ENCODE measurements around the gene ADPRH.

The ADPRH gene

GRCh38 chr3:119637679-119638477, 58.6 kb downstream of the ADPRH start:
- Histone ChIP-seq H3K4me3 (ENCODE audit: control insufficient read depth in 1 of 7, extremely low read depth in 1 of 7, insufficient read depth in 4 of 7, low read depth in 2 of 7, low read length in 6 of 7) (peak overlapping the region in 2 of 7 experiments; percentile 30 to 44), H3K27me3 (replicated peaks in 2 of 5; ENCODE audit: control insufficient read depth in 4 of 5, insufficient read depth in 5 of 5, low read length in 4 of 5) (no peaks in the 10 kb centered on the region), H3K27ac (ENCODE audit: insufficient read depth in 1 of 2, low read depth in 1 of 2, low read length in 2 of 2, poor library complexity in 1 of 2, severe bottlenecking in 2 of 2) (peak overlapping the region; percentile 20 to 53), H3K9me3 (ENCODE audit: control extremely low read depth in 1 of 5, control insufficient read depth in 4 of 5, insufficient read depth in 2 of 5, low read depth in 1 of 5, low read length in 4 of 5) (no peaks in the 10 kb centered on the region), H3K36me3 (ENCODE audit: control insufficient read depth in 4 of 4, insufficient read depth in 4 of 4, low read length in 3 of 4) (no peaks in the 10 kb centered on the region), H3K4me1 (ENCODE audit: control extremely low read depth in 1 of 4, control insufficient read depth in 4 of 4, insufficient read depth in 4 of 4, low read length in 3 of 4) (peaks cover 15 to 37% (median 28%) of the 10 kb centered on the region in 4 experiments)
- 50% methylated on average over 2 of the region's 3 CpGs for WGBS (ENCODE audit: insufficient coverage)
- CTCF ChIA-PET, result interaction anchor here (1.5 to 2.6 kb wide), 2 partner anchors 37 to 43 kb away, joined by 3 to 9 read pairs; no protein-coding TSS in a partner anchor
- POLR2A ChIA-PET, result interaction anchor here (0.7 kb wide), 1 partner anchor 38 kb away, joined by 3 read pairs; no protein-coding TSS in a partner anchor
- DNase-seq, result peak; percentile 56 to 87 (median 84)
